Measurements from ENCODE around the gene CD200R1L.

Gene CD200R1L

DNA sequence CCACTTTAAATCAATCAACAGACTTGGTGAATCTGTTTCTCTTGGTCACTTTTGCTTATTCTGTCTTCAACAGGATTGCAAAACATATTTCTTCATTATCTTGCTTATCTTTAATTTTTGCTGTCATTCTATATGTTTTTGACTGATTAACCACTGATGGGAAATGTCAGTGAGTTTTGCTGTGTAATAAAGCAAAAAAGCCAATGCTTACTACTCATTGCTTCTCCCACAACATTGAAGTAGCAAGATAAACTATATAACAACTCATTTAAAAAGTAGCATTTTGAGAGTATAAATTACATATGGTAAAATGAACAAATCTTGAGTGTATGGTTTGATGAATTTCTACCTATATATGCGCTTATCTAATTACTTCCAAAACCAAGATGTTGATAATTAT, 892 bp downstream of the CD200R1L start:
- no peak for FAIRE-seq
- no peak for TF ChIP-seq POLR2AphosphoS5 (IDR thresholded peaks at IDR 0.05; ENCODE audit: low read depth, low read length)
- DNase-seq (ENCODE audit: insufficient read length, low spot score): no peak

- DNase-seq (ENCODE audit: insufficient read length, low spot score): no peak
- FAIRE-seq: no peak
- TF ChIP-seq TAF1 (IDR thresholded peaks at IDR 0.05; ENCODE audit: low read depth, low read length) (no peak), POLR2A (IDR thresholded peaks at IDR 0.05; ENCODE audit: low read depth, low read length) (no peak), POLR2AphosphoS5 (IDR thresholded peaks at IDR 0.05; ENCODE audit: low read depth, low read length) (no peak), PAX5 (IDR thresholded peaks at IDR 0.05; ENCODE audit: insufficient read depth, low read length, severe bottlenecking) (no peak), SPI1 (IDR thresholded peaks at IDR 0.05; ENCODE audit: low read depth, low read length) (no peak), POU2F2 (IDR thresholded peaks at IDR 0.05; ENCODE audit: low read depth, low read length) (no peak)
Observed at GRCh38 chr3:112829046-112829445, 17.6 kb downstream of the CD200R1L start.

GRCh38 chr3:112822064-112823055, 24.3 kb downstream of the CD200R1L start:
- DNase-seq (ENCODE audit: insufficient read length, low spot score): no peak

GRCh38 chr3:112818289-112818688, 28.4 kb downstream of the CD200R1L start:
- peak; percentile 33 for FAIRE-seq
- TF ChIP-seq PAX5 (IDR thresholded peaks at IDR 0.05; ENCODE audit: insufficient read depth, low read length, severe bottlenecking) (no peak), SPI1 (IDR thresholded peaks at IDR 0.05; ENCODE audit: low read depth, low read length) (0 out of 2 replicates have a peak, but pooled peaks have one; percentile 5), TAF1 (IDR thresholded peaks at IDR 0.05; ENCODE audit: low read depth, low read length) (no peak), POLR2A (IDR thresholded peaks at IDR 0.05; ENCODE audit: low read depth, low read length) (no peak), POLR2AphosphoS5 (IDR thresholded peaks at IDR 0.05; ENCODE audit: low read depth, low read length) (no peak), POU2F2 (IDR thresholded peaks at IDR 0.05; ENCODE audit: low read depth, low read length) (peak; percentile 32; the same call in 1 of the 2 replicates)
- no peak for DNase-seq (ENCODE audit: insufficient read length, low spot score)

More at GRCh38 chr3:112822064-112823055, 24.3 kb downstream of the CD200R1L start:
- TF ChIP-seq TAF1 (IDR thresholded peaks at IDR 0.05; ENCODE audit: low read depth, low read length) (no peak), POLR2A (IDR thresholded peaks at IDR 0.05; ENCODE audit: low read depth, low read length) (no peak), SPI1 (IDR thresholded peaks at IDR 0.05; ENCODE audit: low read depth, low read length) (no peak), POLR2AphosphoS5 (IDR thresholded peaks at IDR 0.05; ENCODE audit: low read depth, low read length) (no peak), POU2F2 (IDR thresholded peaks at IDR 0.05; ENCODE audit: low read depth, low read length) (no peak), PAX5 (IDR thresholded peaks at IDR 0.05; ENCODE audit: insufficient read depth, low read length, severe bottlenecking) (no peak)
- FAIRE-seq: no peak

- TF ChIP-seq TAF1 (IDR thresholded peaks at IDR 0.05; ENCODE audit: low read depth, low read length) (no peak), POLR2AphosphoS5 (IDR thresholded peaks at IDR 0.05; ENCODE audit: low read depth, low read length) (no peak)
- FAIRE-seq (no peak), DNase-seq (ENCODE audit: insufficient read length, low spot score) (no peak)
Observed at GRCh38 chr3:112817797-112818196, 28.9 kb downstream of the CD200R1L start.

DNA sequence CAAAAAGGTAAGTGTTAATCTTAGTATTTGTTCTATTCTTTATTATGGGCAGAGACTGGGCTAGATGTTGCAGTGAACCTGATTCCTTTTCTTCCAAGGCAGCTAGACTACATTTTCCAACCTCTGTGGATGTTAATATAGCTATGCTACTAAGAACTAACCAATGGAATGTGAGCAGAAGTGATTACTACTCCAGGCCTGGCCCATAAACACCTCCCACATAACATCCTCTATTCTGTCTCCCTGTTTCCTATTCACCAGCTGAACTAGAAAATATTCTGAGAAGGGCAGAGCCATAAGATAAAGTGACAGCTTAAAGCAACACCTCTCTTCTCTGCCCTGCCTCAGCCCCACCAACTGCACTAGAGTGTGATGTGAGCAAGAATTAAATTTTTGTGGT, 29.4 kb downstream of the CD200R1L start:
- no peak for FAIRE-seq
- DNase-seq (ENCODE audit: insufficient read length, low spot score): no peak
- TF ChIP-seq TAF1 (IDR thresholded peaks at IDR 0.05; ENCODE audit: low read depth, low read length) (no peak), POU2F2 (IDR thresholded peaks at IDR 0.05; ENCODE audit: low read depth, low read length) (no peak), POLR2AphosphoS5 (IDR thresholded peaks at IDR 0.05; ENCODE audit: low read depth, low read length) (no peak), PAX5 (IDR thresholded peaks at IDR 0.05; ENCODE audit: insufficient read depth, low read length, severe bottlenecking) (no peak), SPI1 (IDR thresholded peaks at IDR 0.05; ENCODE audit: low read depth, low read length) (no peak)

- FAIRE-seq (no peak), DNase-seq (ENCODE audit: insufficient read length, low spot score) (no peak)
- TF ChIP-seq POLR2A (IDR thresholded peaks at IDR 0.05; ENCODE audit: low read depth, low read length): no peak
- no peak for TF ChIP-seq POU2F2 (IDR thresholded peaks at IDR 0.05; ENCODE audit: low read depth, low read length)
- TF ChIP-seq POLR2AphosphoS5 (IDR thresholded peaks at IDR 0.05; ENCODE audit: low read depth, low read length): no peak
- no peak for TF ChIP-seq PAX5 (IDR thresholded peaks at IDR 0.05; ENCODE audit: insufficient read depth, low read length, severe bottlenecking)
- no peak for TF ChIP-seq TAF1 (IDR thresholded peaks at IDR 0.05; ENCODE audit: low read depth, low read length)
- no peak for TF ChIP-seq SPI1 (IDR thresholded peaks at IDR 0.05; ENCODE audit: low read depth, low read length)
Observed at GRCh38 chr3:112815981-112816380, 30.7 kb downstream of the CD200R1L start.

GRCh38 chr3:112814266-112814665, 32.4 kb downstream of the CD200R1L start:
- FAIRE-seq (no peak), DNase-seq (ENCODE audit: insufficient read length, low spot score) (no peak)

GRCh38 chr3:112813723-112814171, 32.9 kb downstream of the CD200R1L start:
- peak; percentile 60 for FAIRE-seq
- DNase-seq (ENCODE audit: insufficient read length, low spot score): peak; percentile 4
- TF ChIP-seq SPI1 (IDR thresholded peaks at IDR 0.05; ENCODE audit: low read depth, low read length) (peak; percentile 64), PAX5 (IDR thresholded peaks at IDR 0.05; ENCODE audit: insufficient read depth, low read length, severe bottlenecking) (no peak)

More at GRCh38 chr3:112814266-112814665, 32.4 kb downstream of the CD200R1L start:
- no peak for TF ChIP-seq POU2F2 (IDR thresholded peaks at IDR 0.05; ENCODE audit: low read depth, low read length)
- no peak for TF ChIP-seq PAX5 (IDR thresholded peaks at IDR 0.05; ENCODE audit: insufficient read depth, low read length, severe bottlenecking)
- no peak for TF ChIP-seq SPI1 (IDR thresholded peaks at IDR 0.05; ENCODE audit: low read depth, low read length)
- TF ChIP-seq POLR2A (IDR thresholded peaks at IDR 0.05; ENCODE audit: low read depth, low read length): no peak
- TF ChIP-seq POLR2AphosphoS5 (IDR thresholded peaks at IDR 0.05; ENCODE audit: low read depth, low read length): no peak
- TF ChIP-seq TAF1 (IDR thresholded peaks at IDR 0.05; ENCODE audit: low read depth, low read length): no peak

- no peak for FAIRE-seq
- TF ChIP-seq SPI1 (IDR thresholded peaks at IDR 0.05; ENCODE audit: low read depth, low read length): no peak
- no peak for TF ChIP-seq POU2F2 (IDR thresholded peaks at IDR 0.05; ENCODE audit: low read depth, low read length)
- no peak for TF ChIP-seq POLR2A (IDR thresholded peaks at IDR 0.05; ENCODE audit: low read depth, low read length)
- no peak for TF ChIP-seq TAF1 (IDR thresholded peaks at IDR 0.05; ENCODE audit: low read depth, low read length)
- no peak for TF ChIP-seq PAX5 (IDR thresholded peaks at IDR 0.05; ENCODE audit: insufficient read depth, low read length, severe bottlenecking)
- no peak for DNase-seq (ENCODE audit: insufficient read length, low spot score)
Observed at GRCh38 chr3:112813016-112813415, 33.6 kb downstream of the CD200R1L start.
